Tibial nerve (tissue), 4 donors: ENCODE measurements around the gene HK2. TPM values are rescaled to one million over a fixed set of nuclear protein-coding genes. Genes with fewer than 3 reads are reported as not detected.

Experiments
- DNase-seq, 2 donors: peaks; one replicate each; pipeline ENCODE4 v3.0.0-alpha.2; 2019; ENCODE audit warnings: low spot score in 2 of 2
- H3K27ac ChIP-seq, 4 donors: fragments of 200-600 bp; sonication (generic) in 3 of 4; one replicate each; pipeline ENCODE4 v1.5.1; 2017 to 2019; ENCODE audit warnings: mild to moderate bottlenecking in 1 of 4
- H3K27me3 ChIP-seq, 2 donors: fragments of 200-600 bp; sonication (generic) in 1 of 2; one replicate each; pipeline versions ENCODE4 v1.5.1 to v1.6.0; 2017 to 2019
- H3K36me3 ChIP-seq, 3 donors: fragments of 200-600 bp; sonication (generic); one replicate each; pipeline ENCODE4 v1.5.1; 2018 to 2019
- H3K4me1 ChIP-seq, 4 donors: fragments of 200-600 bp; sonication (generic) in 3 of 4; one replicate each; pipeline ENCODE4 v1.5.1; 2017 to 2019
- H3K4me3 ChIP-seq, 4 donors: fragments of 200-600 bp; sonication (generic) in 3 of 4; one replicate each; pipeline ENCODE4 v1.5.1; 2017 to 2019; ENCODE audit warnings: mild to moderate bottlenecking in 1 of 4, moderate library complexity in 1 of 4
- H3K9me3 ChIP-seq, 4 donors: fragments of 200-600 bp; sonication (generic) in 3 of 4; one replicate each; pipeline ENCODE4 v1.5.1; 2017 to 2019
- EP300 ChIP-seq, 2 donors: sonication (generic); formaldehyde crosslinking; IDR thresholded peaks; one replicate each; pipeline ENCODE4 v1.6.1; 2017; ENCODE audit warnings: antibody characterized with exemption in 2 of 2, mild to moderate bottlenecking in 1 of 2
- POLR2A ChIP-seq, 2 donors: fragments of 450-650 bp; IDR thresholded peaks; one replicate each; pipeline ENCODE4 v1.6.1; 2017; ENCODE audit warnings: antibody characterized with exemption in 2 of 2, mild to moderate bottlenecking in 2 of 2, moderate library complexity in 2 of 2
- WGBS, 2 donors: methylation state at CpG; one replicate each; pipeline ENCODE4 v1.1.5; 2018; 5-methylcytosine and 5-hydroxymethylcytosine counted together
- total RNA-seq, 4 donors: library from RNA; depleted of rRNA; stranded (reverse); fragments of >200 nt; gene quantifications; one replicate each; pipeline ENCODE4 v1.1.0, GENCODE V29; 2016
- TF ChIP-seq, protein P1 (sequence below), 5 experiments: fragments of 200-600 bp in 3 of 5; fragments of 450-650 bp in 2 of 5; sonication (generic) in 3 of 5; IDR thresholded peaks; one replicate each; pipeline ENCODE4 v1.5.1; 2016 to 2019; ENCODE audit warnings: antibody characterized with exemption in 5 of 5, mild to moderate bottlenecking in 3 of 5, moderate library complexity in 2 of 5

Gene HK2
- total RNA-seq, 4 donors from 2014 or later: 6.5 to 13.4 (median 6.7) TPM

GRCh38 chr2:74884118-74884762, 50.3 kb downstream of the HK2 start:
- no peak for DNase-seq
- Histone ChIP-seq H3K36me3 (peaks cover 0 to 54% (median 0%) of the 10 kb centered on the region in 3 donors), H3K27ac (no peak overlapping the region), H3K27me3 (no peaks in the 10 kb centered on the region), H3K4me3 (no peak overlapping the region), H3K9me3 (no peaks in the 10 kb centered on the region), H3K4me1 (no peaks in the 10 kb centered on the region)
- 85 to 91% methylated on average over 5 of the region's 5 CpGs for WGBS, 2 donors
- TF ChIP-seq, protein P1, sequence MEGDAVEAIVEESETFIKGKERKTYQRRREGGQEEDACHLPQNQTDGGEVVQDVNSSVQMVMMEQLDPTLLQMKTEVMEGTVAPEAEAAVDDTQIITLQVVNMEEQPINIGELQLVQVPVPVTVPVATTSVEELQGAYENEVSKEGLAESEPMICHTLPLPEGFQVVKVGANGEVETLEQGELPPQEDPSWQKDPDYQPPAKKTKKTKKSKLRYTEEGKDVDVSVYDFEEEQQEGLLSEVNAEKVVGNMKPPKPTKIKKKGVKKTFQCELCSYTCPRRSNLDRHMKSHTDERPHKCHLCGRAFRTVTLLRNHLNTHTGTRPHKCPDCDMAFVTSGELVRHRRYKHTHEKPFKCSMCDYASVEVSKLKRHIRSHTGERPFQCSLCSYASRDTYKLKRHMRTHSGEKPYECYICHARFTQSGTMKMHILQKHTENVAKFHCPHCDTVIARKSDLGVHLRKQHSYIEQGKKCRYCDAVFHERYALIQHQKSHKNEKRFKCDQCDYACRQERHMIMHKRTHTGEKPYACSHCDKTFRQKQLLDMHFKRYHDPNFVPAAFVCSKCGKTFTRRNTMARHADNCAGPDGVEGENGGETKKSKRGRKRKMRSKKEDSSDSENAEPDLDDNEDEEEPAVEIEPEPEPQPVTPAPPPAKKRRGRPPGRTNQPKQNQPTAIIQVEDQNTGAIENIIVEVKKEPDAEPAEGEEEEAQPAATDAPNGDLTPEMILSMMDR (IDR thresholded peaks at IDR 0.05): no peak
- TF ChIP-seq POLR2A (IDR thresholded peaks at IDR 0.05) (no peak), EP300 (IDR thresholded peaks at IDR 0.05) (no peak)

- no peaks in the 10 kb centered on the region for H3K4me1 ChIP-seq
- H3K36me3 ChIP-seq: peaks cover 0 to 54% (median 0%) of the 10 kb centered on the region in 3 donors
- no peak for DNase-seq
- no peak overlapping the region for H3K4me3 ChIP-seq
- no peaks in the 10 kb centered on the region for H3K9me3 ChIP-seq
- WGBS, 2 donors: 83 to 98% methylated on average over 2 to 5 of the region's 5 CpGs
- no peak overlapping the region for H3K27ac ChIP-seq
- no peak for TF ChIP-seq POLR2A (IDR thresholded peaks at IDR 0.05)
- TF ChIP-seq, protein P1 (IDR thresholded peaks at IDR 0.05): no peak
- TF ChIP-seq EP300 (IDR thresholded peaks at IDR 0.05): no peak
- H3K27me3 ChIP-seq: no peaks in the 10 kb centered on the region
Measured at GRCh38 chr2:74884866-74885265, 50.9 kb downstream of the HK2 start.

- DNase-seq: no peak
- TF ChIP-seq EP300 (IDR thresholded peaks at IDR 0.05): no peak
- no peak for TF ChIP-seq POLR2A (IDR thresholded peaks at IDR 0.05)
- TF ChIP-seq, protein P1 (IDR thresholded peaks at IDR 0.05): no peak
- WGBS, 2 donors: 82 to 91% methylated on average over 8 of the region's 8 CpGs
- Histone ChIP-seq H3K4me3 (no peak overlapping the region), H3K4me1 (no peaks in the 10 kb centered on the region), H3K36me3 (peaks cover 0 to 55% (median 0%) of the 10 kb centered on the region in 3 donors), H3K27me3 (no peaks in the 10 kb centered on the region), H3K9me3 (no peaks in the 10 kb centered on the region), H3K27ac (no peak overlapping the region)
Measured at GRCh38 chr2:74886251-74886650, 52.3 kb downstream of the HK2 start.

GRCh38 chr2:74886811-74887210, 52.9 kb downstream of the HK2 start:
- WGBS, 2 donors: 81 to 94% methylated on average over 4 of the region's 4 CpGs
- no peak for DNase-seq
- Histone ChIP-seq H3K36me3 (peaks cover 0 to 49% (median 0%) of the 10 kb centered on the region in 3 donors), H3K4me3 (no peak overlapping the region), H3K4me1 (no peaks in the 10 kb centered on the region), H3K27me3 (no peaks in the 10 kb centered on the region), H3K9me3 (no peaks in the 10 kb centered on the region), H3K27ac (no peak overlapping the region)
- no peak for TF ChIP-seq POLR2A (IDR thresholded peaks at IDR 0.05)
- no peak for TF ChIP-seq EP300 (IDR thresholded peaks at IDR 0.05)
- TF ChIP-seq, protein P1 (IDR thresholded peaks at IDR 0.05): no peak

DNA sequence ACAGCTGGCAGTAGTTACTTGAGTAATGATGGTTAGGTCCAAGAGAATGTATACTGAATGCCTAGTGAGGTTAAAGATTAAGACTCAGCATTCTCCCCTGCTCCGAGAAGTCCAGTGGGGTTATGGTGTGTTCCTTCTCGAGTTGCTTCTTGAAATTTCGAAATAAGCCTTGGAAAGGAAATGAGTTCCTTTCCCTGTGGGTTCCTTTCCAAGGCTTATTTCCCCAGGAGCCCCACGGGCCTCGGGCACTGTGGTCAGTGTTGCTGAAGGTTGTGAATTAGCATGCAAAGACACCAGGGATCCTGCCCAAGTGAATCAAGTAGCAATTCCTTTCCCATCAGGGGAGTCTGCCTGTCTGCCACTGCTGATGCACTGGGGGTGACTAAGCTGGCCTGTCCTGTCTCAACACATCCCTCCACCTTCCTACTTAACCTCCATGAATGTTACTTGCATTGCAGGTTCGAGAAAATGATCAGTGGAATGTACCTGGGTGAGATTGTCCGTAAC, 53.6 kb downstream of the HK2 start:
- no peak overlapping the region for H3K4me3 ChIP-seq
- H3K4me1 ChIP-seq: no peaks in the 10 kb centered on the region
- 67 to 68% methylated on average over 7 of the region's 7 CpGs for WGBS, 2 donors
- H3K9me3 ChIP-seq: no peaks in the 10 kb centered on the region
- TF ChIP-seq POLR2A (IDR thresholded peaks at IDR 0.05) (no peak), EP300 (IDR thresholded peaks at IDR 0.05) (no peak)
- TF ChIP-seq, protein P1 (IDR thresholded peaks at IDR 0.05): no peak
- H3K27ac ChIP-seq: no peak overlapping the region
- DNase-seq: no peak
- peaks cover 0 to 45% (median 0%) of the 10 kb centered on the region in 3 donors for H3K36me3 ChIP-seq
- H3K27me3 ChIP-seq: no peaks in the 10 kb centered on the region
